Activated naive CD4-positive, alpha-beta T cell treated with anti-CD3 and anti-CD28 coated beads for 36 hours (primary cell): ENCODE data around the gene PRSS38. TPM values are rescaled to one million over a fixed set of nuclear protein-coding genes. Genes with fewer than 3 reads are reported as not detected.

ENCODE experiments used
- CTCF ChIA-PET: fragments of 350-600 bp; sonication (Branson Sonifier 250); formaldehyde crosslinking; loops from one replicate; lab custom pipeline; 2021; ENCODE audit warnings: antibody characterized with exemption; lab: Charles Lee
- DNase-seq: peaks from one replicate; pipeline ENCODE4 v3.0.0-alpha.2; 2020
- H3K27ac Mint-ChIP-seq: one replicate; pipeline ENCODE4 v1.8.0; 2021; ENCODE audit warnings: mild to moderate bottlenecking, mixed read lengths
- H3K27me3 Mint-ChIP-seq: one replicate; pipeline ENCODE4 v1.8.0; 2021; ENCODE audit warnings: low read depth, mixed read lengths
- H3K36me3 Mint-ChIP-seq: one replicate; pipeline ENCODE4 v1.8.0; 2021; ENCODE audit warnings: low read depth, mixed read lengths
- H3K4me1 Mint-ChIP-seq: one replicate; pipeline ENCODE4 v1.8.0; 2021; ENCODE audit warnings: low read depth, mixed read lengths
- H3K4me3 Mint-ChIP-seq: one replicate; pipeline ENCODE4 v1.8.0; 2021; ENCODE audit warnings: mild to moderate bottlenecking, moderate library complexity, mixed read lengths
- H3K9me3 Mint-ChIP-seq: one replicate; pipeline ENCODE4 v1.8.0; 2021; ENCODE audit warnings: mixed read lengths
- intact Hi-C: fragments of 100-400 bp; cut with micrococcal nuclease; formaldehyde crosslinking; loops from one replicate; pipeline ENCODE4 v1.15.1; 2023
- total RNA-seq, 2 experiments: library from RNA; stranded (reverse); gene quantifications; one replicate each; pipeline ENCODE4 v1.2.3, GENCODE V29; 2021

The PRSS38 gene
- total RNA-seq, 2 experiments from 2014 or later, result not detected

DNA sequence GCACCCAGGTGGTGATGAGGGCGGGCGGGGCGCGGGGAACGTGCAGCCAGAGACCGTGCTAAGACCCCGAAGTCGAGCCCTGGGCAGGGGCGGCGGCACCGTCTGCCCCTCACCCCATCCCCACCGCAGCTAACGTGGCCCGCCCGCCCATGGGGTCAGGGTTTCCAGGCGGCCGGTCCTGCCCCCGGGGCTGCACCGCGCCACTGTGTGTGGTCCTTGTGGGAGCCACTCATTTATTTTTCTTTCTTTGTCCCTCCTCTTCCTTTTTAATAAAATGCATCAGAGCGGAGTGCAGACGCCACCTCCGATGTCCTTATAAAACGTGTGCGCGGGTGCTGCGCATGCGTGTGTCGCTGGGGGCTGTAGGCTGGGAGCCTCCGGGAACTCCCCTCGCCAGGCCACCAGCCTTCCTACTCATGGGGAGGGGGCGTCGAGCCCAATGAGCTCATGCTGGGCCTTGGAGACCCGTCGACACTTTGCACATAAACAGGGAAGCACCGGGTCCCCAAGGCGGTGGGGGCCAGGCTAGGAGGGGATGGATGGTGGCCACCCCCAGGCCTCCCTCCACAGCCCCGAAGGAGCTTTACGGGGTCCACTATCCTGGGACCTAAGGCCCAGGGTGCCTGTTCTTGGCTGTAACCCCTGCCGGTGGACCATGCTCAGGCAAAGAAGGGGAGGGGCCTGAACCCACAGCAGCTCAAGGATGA, 72.4 kb downstream of the PRSS38 start:
- CTCF ChIA-PET, result no interaction called here
- no peaks in the 10 kb centered on the region for H3K9me3 Mint-ChIP-seq
- no peaks in the 10 kb centered on the region for H3K27me3 Mint-ChIP-seq
- H3K4me1 Mint-ChIP-seq, result peaks cover 28% of the 10 kb centered on the region
- no peak overlapping the region for H3K27ac Mint-ChIP-seq
- no peaks in the 10 kb centered on the region for H3K36me3 Mint-ChIP-seq
- H3K4me3 Mint-ChIP-seq, result peak overlapping the region; percentile 54
- peak; percentile 37 for DNase-seq
- intact Hi-C loops, result loop anchor here (5.0 kb wide), 2 partner anchors 101 to 126 kb away; no protein-coding TSS in a partner anchor

DNA sequence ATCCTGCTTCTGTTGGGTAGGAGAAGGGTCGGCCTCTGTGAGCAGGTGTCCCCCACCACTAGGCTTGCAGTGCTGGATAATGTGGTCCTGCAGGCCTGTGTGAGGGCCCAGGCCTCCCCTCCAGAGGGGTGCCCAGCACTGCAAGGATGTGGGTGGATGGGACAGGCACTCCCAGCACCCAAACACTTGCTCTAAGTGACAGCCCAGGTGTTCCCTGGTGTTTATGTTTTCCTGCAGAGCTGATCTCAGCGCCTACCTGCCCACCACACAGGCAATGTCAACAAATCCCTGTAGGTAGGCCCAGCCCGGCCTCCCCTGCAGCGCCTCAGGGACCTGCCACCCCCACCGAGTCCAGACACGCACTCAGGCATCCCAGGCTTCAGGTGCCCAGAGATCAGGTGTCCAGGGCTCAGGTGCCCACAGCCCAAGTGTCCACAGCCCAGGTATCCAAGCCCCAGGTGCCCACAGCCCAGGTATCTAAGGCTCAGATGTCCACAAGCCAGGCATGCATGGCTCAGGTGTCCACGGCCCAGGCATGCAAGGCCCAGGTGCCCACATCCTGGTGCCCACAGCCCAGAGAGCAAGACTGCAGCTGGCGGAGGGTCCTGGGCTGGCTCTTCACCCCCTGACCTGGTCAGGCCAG, 73.0 kb downstream of the PRSS38 start:
- Mint-ChIP-seq H3K36me3 (no peaks in the 10 kb centered on the region), H3K4me3 (no peak overlapping the region), H3K9me3 (no peaks in the 10 kb centered on the region), H3K4me1 (peaks cover 28% of the 10 kb centered on the region), H3K27ac (no peak overlapping the region), H3K27me3 (no peaks in the 10 kb centered on the region)
- CTCF ChIA-PET, result no interaction called here
- no peak for DNase-seq
- intact Hi-C loops, result loop anchor here (5.0 kb wide), 2 partner anchors 101 to 126 kb away; no protein-coding TSS in a partner anchor

DNA sequence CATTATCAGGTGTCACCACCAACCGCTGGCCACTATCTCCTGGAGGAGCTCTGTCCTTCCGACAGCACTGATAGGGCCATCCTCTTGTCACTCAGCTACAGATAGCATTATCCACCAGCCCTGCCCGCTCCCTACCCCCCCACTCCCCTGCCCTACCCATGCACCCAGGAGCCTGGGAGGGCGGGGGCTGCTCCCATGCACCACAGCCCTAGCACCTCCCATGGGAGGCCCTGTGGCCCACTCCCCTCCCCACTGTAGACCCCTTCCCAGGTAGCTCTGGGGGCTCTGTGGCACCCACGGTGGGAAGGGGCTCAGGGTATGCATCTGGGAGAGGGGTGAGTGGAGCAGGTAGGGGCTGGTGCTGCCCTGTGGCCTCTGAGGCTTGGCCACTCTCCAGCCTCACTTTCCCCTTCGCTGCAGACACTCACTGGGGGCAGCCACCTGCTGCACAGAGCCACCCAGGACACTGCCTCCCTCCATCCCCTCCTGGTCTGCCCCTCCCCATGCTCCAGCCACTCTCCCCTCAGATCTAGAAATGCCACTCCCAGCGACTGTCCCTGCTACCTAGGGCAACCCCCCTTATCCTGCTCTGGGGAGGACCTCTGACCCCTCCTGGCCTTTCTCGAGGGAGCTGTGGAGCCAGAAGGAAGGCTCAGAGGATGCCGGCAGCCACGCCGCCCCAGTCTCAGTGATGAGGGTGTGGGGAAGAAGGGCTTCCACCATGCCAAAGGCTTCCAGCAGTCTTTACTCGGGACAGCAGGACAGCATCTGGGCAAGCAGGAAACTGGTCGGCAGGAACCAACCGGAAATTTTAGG, 73.8 kb downstream of the PRSS38 start:
- intact Hi-C loops, result loop anchor here (5.0 kb wide), 2 partner anchors 102 to 127 kb away; no protein-coding TSS in a partner anchor
- H3K4me1 Mint-ChIP-seq, result peaks cover 25% of the 10 kb centered on the region
- H3K4me3 Mint-ChIP-seq, result no peak overlapping the region
- CTCF ChIA-PET, result no interaction called here
- no peak for DNase-seq
- H3K27ac Mint-ChIP-seq, result peak overlapping the region; percentile 46
- no peaks in the 10 kb centered on the region for H3K36me3 Mint-ChIP-seq
- no peaks in the 10 kb centered on the region for H3K9me3 Mint-ChIP-seq
- H3K27me3 Mint-ChIP-seq, result no peaks in the 10 kb centered on the region

DNA sequence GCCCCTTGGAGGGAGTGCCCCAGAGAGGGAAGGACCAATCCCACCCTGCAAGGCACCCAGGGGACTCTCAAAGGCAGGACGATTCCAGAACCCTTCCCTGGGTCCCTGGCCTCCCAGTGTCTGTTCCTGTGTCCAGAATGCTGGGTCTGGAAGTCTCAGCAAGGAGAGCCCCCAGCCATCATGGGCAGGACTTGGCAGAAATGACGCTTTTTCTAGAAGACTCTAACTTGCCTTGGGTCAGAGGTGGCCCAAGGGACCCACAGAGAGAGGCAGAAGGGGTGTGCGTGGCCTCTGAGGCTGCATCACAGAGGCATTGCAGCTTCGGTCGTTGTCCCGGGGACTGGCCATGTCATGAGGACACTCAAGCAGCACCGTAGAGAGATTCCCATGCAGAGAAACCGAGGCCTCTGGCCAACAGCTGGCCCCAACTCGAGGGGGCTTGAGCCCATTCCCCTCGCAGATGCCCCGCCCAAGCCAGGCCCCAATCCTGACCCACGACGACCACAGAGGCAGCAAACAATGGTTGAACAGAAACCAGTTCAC, 74.5 kb downstream of the PRSS38 start:
- intact Hi-C loops, result loop anchor here (5.0 kb wide), 2 partner anchors 103 to 128 kb away; no protein-coding TSS in a partner anchor
- Mint-ChIP-seq H3K9me3 (no peaks in the 10 kb centered on the region), H3K27me3 (no peaks in the 10 kb centered on the region)

DNA sequence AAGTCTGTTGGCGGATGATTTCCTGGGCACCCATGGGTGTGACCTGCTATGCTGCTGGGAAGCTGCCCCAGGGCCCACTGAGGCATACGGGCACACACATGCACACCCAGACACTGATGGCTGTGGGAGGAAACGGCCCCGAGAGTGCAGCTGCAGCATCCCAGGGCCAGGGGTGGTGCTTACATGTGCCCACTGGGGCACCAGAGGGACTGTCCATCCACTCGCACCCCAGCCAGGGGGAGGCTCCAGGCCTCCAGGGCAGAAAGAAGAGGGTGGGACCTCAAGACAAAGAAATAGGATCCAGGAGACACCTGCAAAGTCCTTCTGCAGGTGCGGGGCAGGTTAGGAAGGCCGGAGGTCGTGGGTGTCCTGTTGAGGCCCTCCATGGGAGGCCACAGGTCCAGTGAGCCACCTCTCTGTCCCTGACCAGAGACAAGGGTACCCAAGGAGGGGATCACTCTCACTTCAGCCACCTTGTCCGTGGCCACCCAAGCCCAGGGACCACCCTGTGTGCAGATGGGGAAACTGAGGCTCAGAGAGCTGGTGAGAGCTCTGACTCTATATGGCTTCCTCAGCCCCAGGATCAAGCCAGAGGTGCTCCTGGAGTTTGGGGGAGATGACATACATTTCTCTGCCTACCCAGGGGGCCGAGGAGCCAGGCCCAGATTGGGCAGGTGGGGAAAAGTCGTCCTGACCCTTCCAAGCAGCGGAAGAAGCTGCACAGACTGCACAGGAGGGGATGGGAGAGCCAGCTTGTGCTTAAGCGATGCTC, 75.2 kb downstream of the PRSS38 start:
- CTCF ChIA-PET, result no interaction called here
- DNase-seq, result peak; percentile 3
- no peaks in the 10 kb centered on the region for H3K36me3 Mint-ChIP-seq

More for the DNA sequence above, 74.5 kb downstream of the PRSS38 start:
- H3K4me3 Mint-ChIP-seq, result no peak overlapping the region
- H3K27ac Mint-ChIP-seq, result no peak overlapping the region
- DNase-seq, result peak; percentile 4
- H3K36me3 Mint-ChIP-seq, result no peaks in the 10 kb centered on the region
- peaks cover 20% of the 10 kb centered on the region for H3K4me1 Mint-ChIP-seq
- CTCF ChIA-PET, result no interaction called here

DNA sequence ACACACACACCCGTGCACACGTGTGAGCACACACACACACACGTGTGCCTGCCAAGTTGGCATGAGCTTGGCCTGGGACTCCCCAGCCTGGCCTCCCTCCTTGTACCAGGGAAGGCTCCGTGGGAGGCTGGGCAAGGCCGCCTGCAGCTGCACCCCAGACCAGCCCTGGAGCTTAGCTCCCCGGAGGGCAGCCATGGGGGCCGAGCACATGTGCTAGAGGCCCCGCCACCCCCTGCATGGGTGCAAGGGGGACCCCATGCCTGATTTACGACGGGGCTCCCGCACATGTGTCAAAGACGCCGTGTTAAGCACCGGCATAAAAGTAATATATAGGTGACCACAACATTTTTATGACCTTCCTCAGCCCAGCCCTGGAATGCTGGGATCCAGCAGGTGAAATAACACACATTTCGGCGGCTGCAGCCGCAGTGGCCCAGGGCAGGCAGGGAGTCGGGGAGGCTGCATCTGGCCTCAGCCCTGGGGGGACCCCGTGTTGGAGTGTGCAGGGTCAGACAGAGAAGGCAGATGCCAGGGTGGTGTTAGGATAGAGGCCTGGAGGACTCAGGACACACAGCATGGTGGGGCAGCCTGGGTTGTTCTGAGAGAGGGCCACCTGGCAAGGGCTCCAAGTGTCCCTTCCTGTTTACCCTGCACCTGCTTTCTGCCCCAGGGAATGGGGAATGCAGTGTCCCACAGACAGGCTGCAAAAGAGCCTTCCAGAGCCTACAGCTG, 75.9 kb downstream of the PRSS38 start:
- DNase-seq, result no peak
- Mint-ChIP-seq H3K4me1 (peaks cover 8% of the 10 kb centered on the region), H3K9me3 (no peaks in the 10 kb centered on the region), H3K27me3 (no peaks in the 10 kb centered on the region), H3K27ac (no peak overlapping the region), H3K36me3 (no peaks in the 10 kb centered on the region), H3K4me3 (no peak overlapping the region)
- intact Hi-C loops, result no loop called here
- CTCF ChIA-PET, result no interaction called here

More for the DNA sequence above, 75.2 kb downstream of the PRSS38 start:
- no peaks in the 10 kb centered on the region for H3K27me3 Mint-ChIP-seq
- no peak overlapping the region for H3K27ac Mint-ChIP-seq
- H3K9me3 Mint-ChIP-seq, result no peaks in the 10 kb centered on the region
- peaks cover 14% of the 10 kb centered on the region for H3K4me1 Mint-ChIP-seq
- intact Hi-C loops, result no loop called here
- H3K4me3 Mint-ChIP-seq, result no peak overlapping the region

DNA sequence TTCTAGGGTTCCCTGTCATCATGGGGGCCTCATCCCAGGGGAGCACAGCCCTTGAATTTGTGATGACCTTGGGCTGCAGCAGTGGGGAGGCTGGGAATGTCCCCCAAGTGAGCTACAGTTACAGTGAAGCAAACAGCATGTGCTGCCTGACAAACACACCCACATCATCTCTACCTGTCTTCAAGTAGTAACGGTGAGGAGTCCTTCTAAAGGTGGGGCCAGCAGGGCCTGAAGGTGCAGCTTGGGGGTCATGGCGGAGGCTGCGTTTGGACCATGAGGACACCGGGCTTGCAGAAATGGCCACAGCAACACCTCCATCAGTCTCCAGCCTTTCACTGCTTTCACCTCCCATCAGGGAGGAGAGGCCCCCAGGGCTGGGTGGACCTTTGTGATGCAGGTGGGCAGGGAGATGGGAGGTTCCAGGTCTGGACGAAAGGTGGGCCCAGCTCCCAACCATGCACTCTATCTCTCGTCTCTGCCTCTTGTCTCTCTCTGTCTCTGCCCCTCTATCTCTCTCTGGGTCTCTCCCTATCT, 76.5 kb downstream of the PRSS38 start:
- peak; percentile 2 for DNase-seq
- intact Hi-C loops, result no loop called here
- CTCF ChIA-PET, result no interaction called here
- Mint-ChIP-seq H3K4me3 (no peak overlapping the region), H3K27ac (no peak overlapping the region), H3K36me3 (no peaks in the 10 kb centered on the region), H3K9me3 (no peaks in the 10 kb centered on the region), H3K27me3 (no peaks in the 10 kb centered on the region), H3K4me1 (peaks cover 5% of the 10 kb centered on the region)

DNA sequence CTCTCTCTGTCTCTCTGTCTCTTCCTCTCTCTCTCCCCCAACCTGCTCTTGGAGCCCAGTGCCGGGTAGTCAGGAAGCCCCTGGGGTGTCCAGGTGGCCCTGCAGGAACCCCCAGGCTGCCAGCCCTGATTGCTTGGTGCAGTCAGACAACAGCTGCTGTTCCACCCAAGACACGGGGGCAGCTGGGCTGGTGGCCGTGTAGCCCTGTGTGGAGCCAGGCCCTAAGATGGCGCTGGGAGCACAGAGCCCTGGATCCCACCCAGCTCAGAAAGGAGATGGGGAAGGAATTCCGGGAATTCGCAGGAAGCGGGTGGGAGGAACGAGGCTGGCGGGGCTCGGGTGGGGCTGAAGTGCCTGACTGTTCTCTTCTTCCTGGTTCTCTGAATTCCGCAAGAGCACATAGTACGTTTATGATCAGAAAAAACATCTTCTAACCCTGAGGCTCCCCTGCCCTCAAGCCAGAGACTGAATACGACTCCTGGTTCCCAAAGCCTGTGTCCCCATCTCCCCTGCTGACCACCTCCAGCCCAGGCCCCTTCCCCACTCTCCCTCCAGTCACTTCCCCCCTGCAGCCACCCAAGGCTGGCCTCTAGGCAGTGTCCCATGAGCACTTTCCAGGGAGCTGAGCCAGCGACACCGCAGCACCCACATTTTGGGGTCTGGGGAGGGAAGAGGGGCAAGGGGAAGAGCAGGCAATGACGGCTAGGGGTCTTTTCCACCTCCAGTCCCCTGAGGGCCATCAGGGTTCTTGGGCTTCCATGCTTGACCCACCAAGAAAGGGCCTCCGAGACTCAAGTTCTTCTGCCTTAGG, 77.2 kb downstream of the PRSS38 start:
- intact Hi-C loops, result no loop called here
- no peak overlapping the region for H3K4me3 Mint-ChIP-seq
- no peak overlapping the region for H3K27ac Mint-ChIP-seq
- H3K4me1 Mint-ChIP-seq, result peaks cover 5% of the 10 kb centered on the region
- H3K36me3 Mint-ChIP-seq, result no peaks in the 10 kb centered on the region
- no peaks in the 10 kb centered on the region for H3K9me3 Mint-ChIP-seq
- peak; percentile 4 for DNase-seq
- CTCF ChIA-PET, result interaction anchor here (0.6 kb wide), 1 partner anchor 59 kb away, joined by 3 read pairs; no protein-coding TSS in a partner anchor
- H3K27me3 Mint-ChIP-seq, result no peaks in the 10 kb centered on the region

DNA sequence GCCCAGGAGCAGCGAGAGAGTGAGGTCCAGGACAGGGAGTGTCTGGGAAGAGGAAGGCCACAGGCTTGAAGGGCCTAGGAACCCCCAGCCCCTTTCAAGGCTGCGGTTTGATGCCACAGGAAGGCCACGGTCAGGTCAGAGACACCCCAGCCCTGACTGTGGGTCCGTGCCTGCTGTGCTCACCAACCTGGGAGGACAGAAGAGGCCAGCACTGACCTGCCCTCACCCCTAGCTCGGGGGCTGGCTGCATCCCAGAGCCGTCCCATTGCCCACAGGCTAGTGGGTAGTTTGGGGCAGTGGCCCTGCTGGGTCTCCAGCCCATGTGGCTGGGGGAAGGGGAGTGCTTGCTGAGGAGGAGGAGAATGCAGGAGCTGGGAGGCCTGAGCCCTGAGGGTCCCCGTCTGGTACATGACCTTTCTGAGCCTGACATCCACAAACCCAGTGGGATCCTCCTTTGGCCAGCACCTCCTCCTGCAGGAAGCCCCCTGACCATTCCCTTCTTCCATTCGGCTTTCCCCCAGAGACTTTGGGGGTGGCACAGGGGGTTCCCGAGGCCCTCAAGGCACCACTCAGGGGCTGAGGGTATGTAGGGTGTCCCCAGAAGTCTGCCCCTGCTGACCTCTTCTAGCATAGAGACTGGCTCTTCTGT, 77.9 kb downstream of the PRSS38 start:
- CTCF ChIA-PET, result no interaction called here
- Mint-ChIP-seq H3K4me3 (no peak overlapping the region), H3K4me1 (peaks cover 2% of the 10 kb centered on the region), H3K27ac (no peak overlapping the region), H3K9me3 (no peaks in the 10 kb centered on the region), H3K27me3 (no peaks in the 10 kb centered on the region), H3K36me3 (no peaks in the 10 kb centered on the region)
- intact Hi-C loops, result no loop called here
- DNase-seq, result peak; percentile 2
